RWPE1 (cell line): ENCODE measurements around the gene PTK7.

Experiments
- CTCF ChIA-PET: fragments of 350-600 bp; sonication (Branson Sonifier 250); formaldehyde crosslinking; extraction: SDS; loops from one replicate; lab custom pipeline; 2021; lab: Yijun Ruan, JAX
- POLR2A ChIA-PET: fragments of 400-600 bp; formaldehyde crosslinking; extraction: SDS; loops from one replicate; lab custom pipeline; 2020; ENCODE audit warnings: antibody characterized with exemption; ENCODE audit not compliant: low non-redundant PET; lab: Yijun Ruan, JAX
- DNase-seq: peaks from one replicate; pipeline ENCODE4 v3.0.0; 2012; ENCODE audit warnings: low spot score
- H3K27ac ChIP-seq: fragments of 450-650 bp; 2 replicates; pipeline ENCODE4 v1.5.1; 2017
- CTCF ChIP-seq: fragments of 450-650 bp; conservative IDR thresholded peaks from 2 replicates; pipeline ENCODE4 v1.5.1; 2017; ENCODE audit warnings: low read depth, mild to moderate bottlenecking

PTK7 gene

GRCh38 chr6:43207286-43207685, 131.2 kb downstream of the PTK7 start:
- no peak overlapping the region for H3K27ac ChIP-seq
- ChIA-PET POLR2A (no interaction called here), CTCF (no interaction called here)
- TF ChIP-seq CTCF, result no peak
- DNase-seq, result no peak
